Measurements from ENCODE around the gene JADE1. TPM values are rescaled to one million over a fixed set of nuclear protein-coding genes. Genes with fewer than 3 reads are reported as not detected.

Gene JADE1
- total RNA-seq, 1 donor from 2014 or later, result 26.0 TPM

DNA sequence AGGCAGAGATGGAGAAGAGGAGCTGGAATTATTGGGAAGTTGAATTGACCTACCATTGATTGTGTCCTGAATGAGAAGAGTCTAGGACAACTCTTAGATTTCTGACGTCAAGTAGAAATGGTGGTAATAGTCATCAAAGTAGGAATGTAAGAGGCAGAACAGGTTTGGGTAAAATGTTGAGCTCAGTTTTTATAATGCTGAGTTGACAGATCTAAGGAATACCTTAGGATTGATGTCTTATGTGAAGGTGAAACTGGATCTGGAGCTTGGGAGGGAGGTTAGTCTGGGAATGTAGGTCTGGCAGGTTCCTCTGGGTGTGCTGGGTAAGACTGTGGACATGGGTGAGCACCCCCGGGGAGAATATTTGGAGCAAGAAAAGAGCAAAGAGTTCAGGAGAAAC is 31.9 kb downstream of the JADE1 start:
- DNase-seq (ENCODE audit: low spot score), result no peak

DNA sequence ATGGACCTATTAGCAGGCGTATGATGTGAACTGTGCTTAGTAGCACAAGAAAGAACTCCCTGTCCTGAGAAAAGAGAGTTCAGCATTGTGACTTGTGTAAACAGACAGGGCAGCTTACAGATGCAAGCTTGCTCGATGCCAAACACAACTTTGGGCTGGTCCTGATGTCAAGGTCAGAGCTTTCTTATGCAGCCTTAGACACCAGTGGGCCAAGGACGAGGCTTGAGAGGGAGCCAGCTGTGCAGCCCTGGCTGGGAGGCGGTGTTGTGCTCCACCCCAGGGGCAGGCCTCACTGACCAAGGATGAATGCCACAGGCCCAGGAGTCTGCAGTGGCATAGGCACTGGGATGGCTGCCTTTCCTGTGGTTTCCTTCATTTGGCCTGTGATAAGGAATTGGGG is 35.4 kb downstream of the JADE1 start:
- no peak for DNase-seq (ENCODE audit: low spot score)

DNA sequence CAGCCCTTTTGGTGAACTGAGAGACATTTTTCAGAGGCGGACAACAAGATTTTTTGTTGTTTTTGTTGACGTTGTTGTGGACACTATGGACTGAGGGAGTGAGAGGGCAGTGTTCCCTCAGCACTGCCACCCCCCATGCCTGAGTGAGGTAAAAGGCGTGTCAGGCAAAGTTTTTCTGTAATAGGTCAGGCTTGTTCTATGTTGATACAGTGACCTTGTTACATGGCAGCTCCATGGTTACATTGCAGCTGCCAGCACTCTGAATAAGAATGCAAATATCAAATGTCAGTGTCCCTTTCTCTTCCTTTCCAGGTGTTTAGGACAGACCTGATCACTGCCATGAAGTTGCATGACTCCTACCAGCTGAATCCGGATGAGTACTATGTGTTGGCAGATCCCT is 36.6 kb downstream of the JADE1 start:
- no peak for DNase-seq (ENCODE audit: low spot score)

DNA sequence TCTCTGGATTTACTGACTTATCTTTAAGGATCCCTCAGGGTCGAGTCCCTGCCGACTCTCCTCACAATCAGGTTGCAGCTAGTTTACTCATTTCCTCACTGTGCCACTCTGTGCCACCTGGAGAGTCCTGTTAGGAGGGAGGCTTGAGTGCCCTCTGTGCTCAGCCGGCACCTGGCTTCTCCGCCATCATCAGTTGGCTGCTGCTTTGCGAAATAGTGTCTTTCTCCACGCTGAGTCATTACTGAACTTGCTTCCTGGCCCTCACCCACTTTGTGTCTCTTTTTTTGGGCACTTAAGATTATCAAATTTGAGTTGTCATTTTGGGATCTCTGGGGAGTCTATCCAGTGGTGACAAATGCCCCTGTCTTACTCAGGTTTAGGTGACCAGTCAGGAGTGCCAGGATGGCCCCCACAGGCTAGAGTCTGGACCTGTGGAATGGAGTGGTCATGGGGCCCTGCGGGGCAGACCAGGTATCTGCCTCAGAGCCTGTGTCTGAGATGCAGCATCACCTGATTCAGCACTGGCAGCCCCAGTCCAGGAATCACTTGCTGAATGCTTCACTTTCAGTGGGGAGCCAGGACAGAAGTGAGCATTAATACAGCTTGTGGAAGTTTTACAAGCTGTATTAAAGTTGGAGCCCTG is 37.7 kb downstream of the JADE1 start:
- DNase-seq (ENCODE audit: low spot score), result no peak

DNA sequence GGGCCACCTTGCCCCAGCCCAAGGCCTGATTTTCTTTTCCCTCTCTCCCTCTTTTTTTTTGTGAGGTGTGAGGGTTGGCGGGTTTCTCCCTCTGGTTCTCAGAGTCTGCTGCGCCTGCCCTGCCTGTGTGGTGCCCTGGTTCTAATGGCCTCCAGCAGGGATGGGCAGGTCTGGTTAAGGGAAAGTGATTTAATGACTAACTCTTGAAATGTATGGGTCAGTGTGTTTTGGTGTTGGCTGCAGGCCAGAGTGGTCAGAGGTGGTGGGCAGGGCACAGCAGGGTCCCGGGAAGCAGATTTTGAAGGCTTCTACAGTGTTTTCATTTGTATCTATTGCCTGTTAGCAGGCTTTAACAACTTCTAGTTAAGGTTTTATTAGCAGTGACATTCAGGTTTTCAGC is 39.0 kb downstream of the JADE1 start:
- DNase-seq (ENCODE audit: low spot score), result no peak

DNA sequence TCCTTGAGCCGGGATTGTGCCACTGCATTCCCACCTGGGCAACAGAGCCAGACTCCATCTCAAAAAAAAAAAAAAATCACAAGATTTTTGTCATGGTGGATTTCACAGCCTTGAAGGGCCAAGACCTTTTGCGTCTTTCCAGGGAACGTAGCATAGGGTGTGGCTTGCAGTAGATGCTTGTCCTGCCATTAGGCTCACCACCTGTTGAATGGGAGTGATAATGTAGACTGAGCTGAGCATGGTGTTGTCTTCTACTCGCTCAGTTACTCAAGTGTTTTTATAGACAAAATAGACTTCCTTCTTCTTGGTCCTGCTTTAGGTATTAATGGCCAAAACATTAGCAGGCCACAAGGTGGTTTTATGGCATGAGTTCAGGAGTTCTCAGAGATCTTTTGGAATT is 40.8 kb downstream of the JADE1 start:
- DNase-seq (ENCODE audit: low spot score), result no peak

DNA sequence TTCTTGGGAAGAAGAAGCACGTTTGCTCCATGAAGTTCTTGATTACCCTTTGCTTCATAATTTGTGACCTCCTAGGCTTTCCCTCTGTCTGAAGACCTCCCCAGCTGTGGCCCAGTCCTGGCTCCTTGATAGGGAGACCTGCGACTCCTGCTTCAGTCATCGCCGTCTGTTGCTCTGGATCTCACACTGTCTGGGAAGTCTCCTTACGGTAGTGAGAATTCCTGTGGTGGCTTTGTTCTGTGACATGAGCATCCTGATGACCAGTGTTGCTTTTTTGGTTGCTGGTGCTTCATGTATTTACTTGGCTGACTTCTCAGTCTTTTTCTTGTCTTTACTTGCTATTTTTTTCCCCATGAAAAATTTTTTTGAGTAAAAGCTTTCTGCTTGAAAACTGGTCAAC is 44.2 kb downstream of the JADE1 start:
- no peak for DNase-seq (ENCODE audit: low spot score)

DNA sequence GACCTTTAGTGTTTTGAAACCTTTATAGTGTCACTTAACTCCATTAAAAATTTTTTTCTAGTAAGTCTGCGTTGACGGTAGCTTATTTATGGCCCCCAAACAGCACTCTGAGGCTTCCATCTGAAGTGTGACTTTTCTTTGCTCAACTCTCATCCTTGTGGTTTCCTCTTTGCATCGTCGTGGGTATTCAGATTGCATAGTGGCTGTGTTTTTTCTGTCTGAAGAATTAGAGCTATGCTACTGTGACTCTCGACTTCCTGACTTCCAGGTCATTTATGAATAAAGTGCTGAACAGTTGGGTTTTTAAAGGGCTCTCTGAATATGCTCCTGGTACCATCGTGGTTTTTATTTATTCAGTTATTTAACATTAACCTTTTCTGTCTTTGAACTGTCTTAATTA is 44.9 kb downstream of the JADE1 start:
- DNase-seq (ENCODE audit: low spot score), result no peak

DNA sequence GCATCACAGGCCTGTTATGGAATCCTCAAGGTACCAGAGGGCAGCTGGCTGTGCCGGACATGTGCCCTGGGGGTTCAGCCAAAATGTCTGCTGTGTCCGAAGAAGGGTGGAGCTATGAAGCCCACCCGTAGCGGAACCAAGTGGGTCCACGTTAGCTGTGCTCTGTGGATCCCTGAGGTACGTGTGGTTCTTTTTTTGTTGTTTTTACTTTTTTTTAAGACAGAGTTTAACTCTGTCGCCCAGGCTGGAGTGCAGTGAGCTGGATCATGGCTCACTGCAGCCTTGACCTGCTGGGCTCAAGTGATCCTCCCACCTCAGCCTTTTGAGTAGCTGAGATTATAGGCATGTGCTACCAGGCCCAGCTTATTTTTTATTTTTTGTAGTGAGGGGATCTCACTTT is 46.1 kb downstream of the JADE1 start:
- no peak for DNase-seq (ENCODE audit: low spot score)

DNA sequence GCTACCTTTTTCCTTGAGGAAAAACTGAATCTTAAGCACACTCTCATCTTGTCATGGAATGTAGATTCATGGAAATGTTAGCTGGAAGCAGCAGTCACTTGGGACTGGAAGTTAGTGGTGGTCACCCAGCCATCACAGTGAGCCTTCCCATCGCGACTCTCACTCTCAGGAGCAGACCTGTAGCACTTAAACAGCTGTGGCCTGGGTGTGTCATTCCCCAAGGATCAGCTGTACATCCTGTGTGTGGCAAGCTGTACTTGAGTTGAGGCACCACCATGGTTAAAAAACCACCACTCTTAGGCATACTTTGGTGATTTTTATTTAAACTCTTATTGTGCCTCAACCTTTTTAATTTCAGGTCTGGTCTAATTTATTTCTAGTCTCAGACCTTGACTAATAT is 46.7 kb downstream of the JADE1 start:
- no peak for DNase-seq (ENCODE audit: low spot score)

DNA sequence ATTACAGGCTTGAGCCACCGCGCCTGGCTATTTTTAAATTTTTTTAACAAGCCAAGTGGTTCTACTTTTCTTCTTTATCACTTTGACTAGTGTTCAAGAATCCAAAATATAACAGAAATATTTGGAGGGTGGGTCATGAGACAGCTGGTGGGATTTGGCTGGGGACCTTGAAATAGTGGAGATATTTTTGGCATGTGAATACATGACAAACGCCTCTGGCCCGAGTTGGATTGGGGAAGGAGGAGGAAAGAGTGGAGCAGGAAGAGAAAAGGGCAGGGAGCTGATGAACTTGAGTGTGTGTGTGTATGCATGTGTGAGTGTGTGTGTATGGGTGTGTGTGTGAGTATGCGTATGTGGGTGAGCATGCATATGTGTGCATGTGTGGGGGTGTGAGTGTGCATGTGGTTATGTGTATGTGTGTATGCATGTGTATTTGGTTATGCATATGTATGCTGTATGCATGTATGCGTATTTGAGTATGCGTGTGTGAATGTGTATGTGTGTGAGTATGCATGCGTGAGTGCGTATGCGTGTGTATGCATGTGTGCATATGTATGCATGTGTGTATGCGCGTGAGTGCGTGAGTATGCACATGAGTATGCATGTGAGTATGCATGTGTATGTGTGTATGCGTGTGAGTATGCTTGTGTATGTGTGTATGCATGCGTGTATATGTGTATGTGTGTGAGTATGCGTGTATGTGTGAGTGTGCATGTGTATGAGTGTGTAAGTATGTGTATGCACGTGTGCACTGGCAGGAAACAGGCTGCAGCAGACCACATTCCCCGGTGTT is 49.6 kb downstream of the JADE1 start:
- DNase-seq (ENCODE audit: low spot score), result peak; percentile 83

DNA sequence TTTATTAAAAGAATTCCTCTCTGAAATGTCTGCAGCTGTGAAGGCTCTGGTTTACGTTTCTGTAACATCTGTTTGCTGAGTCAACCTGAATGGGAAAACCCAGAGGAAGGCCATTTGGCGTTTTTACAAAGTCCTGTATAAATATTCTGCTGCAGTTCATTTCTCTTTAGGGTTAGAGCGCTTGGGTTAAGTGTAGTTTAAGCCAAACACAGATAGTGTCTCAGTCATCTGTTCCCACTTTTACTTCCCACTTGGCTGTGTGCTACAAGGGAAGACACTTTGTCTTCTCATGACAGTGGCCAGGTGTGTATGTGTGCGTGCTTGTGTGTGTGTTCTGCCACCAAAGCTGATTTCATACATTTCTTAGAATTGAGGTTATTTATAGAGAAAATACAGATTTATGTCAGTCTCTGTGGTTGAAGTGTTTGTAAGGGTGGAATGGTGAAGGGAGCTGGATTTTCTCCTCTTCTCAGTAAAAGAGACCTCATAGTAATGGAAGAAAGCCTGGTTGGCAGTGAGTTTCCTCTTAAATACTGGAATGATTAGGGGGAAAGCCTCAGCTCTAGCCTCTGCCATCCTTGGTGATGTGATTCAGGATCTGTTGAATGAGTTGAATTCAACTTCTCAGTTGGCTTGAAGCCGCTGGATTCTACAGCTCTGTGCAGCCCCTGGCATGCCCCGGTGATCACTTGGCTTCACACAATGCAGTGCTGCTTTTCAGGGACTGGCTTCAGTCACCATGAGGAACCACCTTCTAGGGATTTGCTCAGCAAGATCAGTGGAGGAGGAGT is 50.6 kb downstream of the JADE1 start:
- DNase-seq (ENCODE audit: low spot score), result peak; percentile 90

DNA sequence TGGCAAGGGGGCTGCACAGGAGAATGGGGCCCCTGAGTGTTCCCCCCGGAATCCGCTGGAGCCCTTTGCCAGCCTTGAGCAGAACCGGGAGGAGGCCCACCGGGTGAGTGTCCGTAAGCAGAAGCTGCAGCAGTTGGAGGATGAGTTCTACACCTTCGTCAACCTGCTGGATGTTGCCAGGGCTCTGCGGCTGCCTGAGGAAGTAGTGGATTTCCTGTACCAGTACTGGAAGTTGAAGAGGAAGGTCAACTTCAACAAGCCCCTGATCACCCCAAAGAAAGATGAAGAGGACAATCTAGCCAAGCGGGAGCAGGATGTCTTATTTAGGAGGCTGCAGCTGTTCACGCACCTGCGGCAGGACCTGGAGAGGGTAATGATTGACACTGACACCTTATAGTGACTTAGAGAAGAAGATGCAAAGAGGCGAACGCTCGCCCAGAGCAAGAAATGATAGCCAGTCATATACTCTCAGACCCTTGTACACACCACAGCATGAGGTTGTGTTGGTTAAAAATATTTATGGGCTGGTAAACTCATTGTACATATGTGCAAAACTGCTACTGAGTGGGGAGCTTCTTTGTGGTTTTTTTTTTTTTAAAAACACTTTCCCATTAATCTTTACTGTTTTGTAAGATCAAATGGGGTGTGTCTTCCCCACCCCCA is 52.5 kb downstream of the JADE1 start:
- no peak for DNase-seq (ENCODE audit: low spot score)

DNA sequence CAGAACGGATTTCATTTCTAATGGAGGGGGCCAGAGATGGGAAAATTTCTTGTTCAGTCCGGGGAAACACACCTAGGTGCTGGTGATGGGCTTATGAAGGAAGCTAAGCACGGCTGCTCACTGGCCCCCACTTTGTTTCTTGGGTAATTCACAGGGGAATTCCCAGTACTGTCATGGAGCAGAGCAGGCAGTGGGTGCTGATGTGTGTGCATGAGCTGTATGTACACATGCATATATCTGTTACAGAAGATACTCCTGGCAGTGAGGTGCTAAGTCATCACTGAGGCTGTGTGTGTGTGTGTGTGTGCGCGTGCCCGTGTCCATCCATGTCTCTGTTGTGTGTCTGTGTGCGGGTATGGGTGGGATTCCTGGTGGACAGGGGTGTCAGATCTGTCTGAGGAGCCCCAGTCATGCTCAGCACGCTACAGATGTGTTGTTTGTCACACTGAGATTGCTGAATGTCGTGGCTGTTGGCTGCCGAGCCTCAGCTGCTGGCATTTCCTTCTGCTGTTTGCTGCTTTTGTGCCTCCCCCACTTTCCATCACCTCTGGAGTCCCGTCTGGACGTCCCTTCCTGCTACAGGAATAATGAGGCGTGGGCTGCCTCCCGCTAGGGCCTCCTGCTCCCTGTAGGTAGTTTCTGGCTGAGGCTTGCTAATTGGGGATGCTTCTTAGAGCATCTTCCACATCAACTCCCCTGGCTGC is 53.3 kb downstream of the JADE1 start:
- no peak for DNase-seq (ENCODE audit: low spot score)

DNA sequence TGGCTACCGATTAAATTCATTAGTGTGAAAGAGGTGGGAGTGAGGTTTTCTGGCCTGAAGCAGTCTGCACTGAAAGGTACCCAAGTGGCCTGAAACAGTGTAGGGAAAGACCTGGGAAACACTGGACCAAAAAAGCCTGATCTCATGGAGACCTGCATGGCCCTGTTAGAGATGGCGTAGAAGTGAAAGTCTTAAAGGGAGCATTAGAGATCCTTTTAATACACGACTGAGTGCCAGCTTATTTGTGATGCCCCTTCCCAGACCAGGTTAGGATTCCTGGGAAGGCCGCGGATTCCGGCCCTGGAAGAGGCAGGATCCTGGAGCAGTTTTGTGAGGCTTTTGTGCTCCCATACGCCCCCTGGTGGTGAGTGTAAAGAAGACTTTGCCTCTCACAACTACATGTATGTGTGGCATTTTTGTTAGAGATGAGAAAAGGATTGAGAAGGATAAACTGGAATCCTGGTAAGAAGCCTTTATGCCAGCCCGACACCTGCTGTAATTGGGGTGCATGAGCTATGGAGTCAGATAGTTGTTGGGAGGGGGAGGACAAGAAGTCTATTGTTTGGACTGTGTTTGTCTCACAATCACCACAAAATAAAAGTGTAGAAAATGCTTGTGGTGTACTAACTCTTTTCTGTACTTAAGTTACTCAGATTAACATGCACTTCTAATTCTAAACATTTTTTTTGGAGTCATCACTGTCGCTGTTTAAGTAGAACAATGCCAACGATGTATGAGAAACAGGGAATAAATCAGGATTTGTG is 54.0 kb downstream of the JADE1 start:
- peak; percentile 82 for DNase-seq (ENCODE audit: low spot score)

DNA sequence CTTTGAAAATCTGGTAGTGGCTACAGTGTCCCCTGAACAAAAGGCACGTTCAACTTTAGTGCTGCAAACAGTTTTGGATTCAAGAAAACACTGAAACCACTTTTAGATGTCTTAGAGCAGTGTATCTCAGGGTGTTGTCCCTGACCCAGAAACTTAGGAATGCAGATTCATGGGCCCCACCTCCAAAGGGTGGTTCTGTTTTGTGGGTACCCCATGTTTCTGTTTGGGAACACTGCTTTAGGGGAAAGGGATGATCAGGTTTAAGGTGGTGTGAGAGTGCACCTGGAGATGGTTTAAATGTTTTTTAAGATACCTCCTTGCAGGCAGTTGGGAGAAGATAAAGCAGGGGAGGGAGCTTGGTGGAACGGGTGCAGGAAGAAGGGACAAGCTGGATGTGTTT is 55.6 kb downstream of the JADE1 start:
- no peak for DNase-seq (ENCODE audit: low spot score)

DNA sequence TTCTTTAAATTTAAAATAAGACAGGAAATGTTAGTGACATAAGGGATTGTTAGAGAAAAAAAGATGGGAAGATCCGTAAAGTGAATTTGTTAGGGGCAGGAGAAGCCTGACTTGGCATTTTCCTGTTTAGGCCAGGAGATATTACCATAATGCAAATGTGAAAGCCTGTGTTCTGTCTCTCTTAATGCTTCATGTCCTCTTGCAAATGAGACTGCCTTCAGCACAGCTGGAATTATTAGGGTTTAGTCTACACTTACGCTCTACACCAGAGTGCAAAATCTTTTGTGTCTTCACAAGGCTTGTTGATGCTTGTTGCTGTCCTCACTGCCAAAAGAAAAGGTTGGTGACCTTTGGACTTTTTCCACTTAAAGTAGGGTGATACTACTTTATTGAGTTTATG is 56.8 kb downstream of the JADE1 start:
- DNase-seq (ENCODE audit: low spot score), result no peak

DNA sequence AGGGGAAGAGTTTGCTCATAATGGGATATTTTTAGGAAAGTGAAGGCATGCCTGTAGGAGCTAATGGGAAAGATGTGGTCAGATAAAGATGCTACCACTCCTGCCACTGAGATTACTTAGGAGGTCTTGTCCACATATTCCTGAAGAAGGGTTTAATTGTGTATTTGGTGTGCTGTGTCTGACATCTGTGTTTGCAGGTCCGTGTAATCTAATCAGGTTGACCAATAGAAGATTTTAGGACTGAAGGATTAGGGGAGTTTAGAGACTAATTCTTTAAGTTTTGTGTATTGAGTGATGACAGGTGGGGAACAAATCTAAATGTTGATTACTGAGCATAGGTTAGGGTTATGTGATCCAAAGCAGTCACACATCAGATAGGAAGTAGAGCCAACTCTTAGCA is 57.2 kb downstream of the JADE1 start:
- no peak for DNase-seq (ENCODE audit: low spot score)

DNA sequence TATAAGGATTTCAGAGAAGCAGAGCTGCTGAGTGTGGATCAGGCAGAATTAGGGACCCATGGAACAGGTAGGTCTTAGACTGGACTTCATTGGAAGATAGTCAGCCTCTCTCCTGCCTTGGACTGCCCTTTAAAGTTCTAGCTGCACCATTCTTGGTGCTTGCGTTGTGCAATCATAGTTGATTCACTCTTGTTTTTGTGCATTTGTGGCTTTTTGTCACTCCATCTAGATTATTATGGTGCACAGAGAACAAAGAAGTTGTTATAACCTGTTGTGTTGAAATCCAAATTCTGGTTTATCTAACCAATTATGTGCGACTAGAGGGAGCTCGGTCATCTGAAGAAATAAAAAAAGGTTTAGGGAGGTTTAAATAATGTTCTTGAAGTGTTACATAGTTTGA is 59.3 kb downstream of the JADE1 start:
- DNase-seq (ENCODE audit: low spot score), result no peak

DNA sequence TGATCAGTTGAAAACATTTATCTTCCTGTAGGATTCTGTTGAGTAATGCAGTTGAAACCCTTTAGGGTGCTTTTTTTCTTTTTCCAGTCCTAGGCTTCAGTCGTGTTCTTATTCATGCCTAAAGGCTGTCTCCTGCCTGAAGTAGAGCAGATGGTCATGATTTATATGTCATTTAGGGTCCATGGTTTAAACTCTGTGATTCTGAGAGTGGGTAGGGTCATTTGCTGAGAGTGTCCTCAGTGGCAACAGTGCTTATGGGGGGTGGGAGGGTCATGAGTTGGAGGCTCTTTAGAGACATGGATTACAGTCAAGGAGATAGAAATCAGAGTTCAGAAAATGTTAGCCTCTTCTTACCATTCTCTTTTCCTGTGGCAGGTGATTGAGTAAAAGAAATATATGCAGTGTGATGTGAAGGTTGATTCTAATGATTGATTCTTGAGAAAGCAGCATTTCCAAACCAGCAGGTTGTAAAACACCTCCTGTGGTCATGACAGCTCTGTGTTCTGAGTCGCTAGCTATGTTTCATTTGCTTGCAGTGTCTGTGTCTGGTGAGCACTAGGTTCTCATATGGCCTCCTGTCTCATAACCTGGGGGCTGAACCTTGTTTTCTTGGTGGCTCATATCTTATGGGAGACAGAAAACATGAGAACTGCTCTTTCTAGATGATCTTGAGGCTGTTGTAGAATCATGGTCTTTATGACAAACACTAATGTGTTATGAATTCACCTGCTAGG is 60.4 kb downstream of the JADE1 start:
- DNase-seq (ENCODE audit: low spot score), result no peak

Measured in umbilical cord (tissue), 2 donors.